Stimulated activated CD4-positive, alpha-beta T cell treated with anti-CD3 and anti-CD28 coated beads, Interleukin-15, amount 100 ng/mL, for 1 hour (primary cell): ENCODE measurements around the gene DEFB119.
"Not testable (repeated sequence)": the region's sequence is repeated elsewhere in the genome, so short reads cannot be mapped to it uniquely, and the experiment has no call there.

Experiments
- DNase-seq, 2 donors: peaks; one replicate each; pipeline ENCODE4 v3.0.0-alpha.2; 2020; ENCODE audit warnings: low read depth in 1 of 2, low spot score in 1 of 2

The DEFB119 gene

GRCh38 chr20:31390490-31390889 is at the start of gene DEFB119:
TSS of gene DEFB119 (minus strand) at chr20:31390590. CDS start at chr20:31390483, 107 bp downstream.
- no peak for DNase-seq

- DNase-seq = no peak
These were observed 40.3 kb upstream of the DEFB119 start for GRCh38 chr20:31430568-31431115.

GRCh38 chr20:31427576-31427975 is 37.2 kb upstream of the DEFB119 start:
- DNase-seq = not testable (repeated sequence)

GRCh38 chr20:31426891-31427551 is 36.6 kb upstream of the DEFB119 start:
- not testable (repeated sequence) for DNase-seq

- no peak for DNase-seq
These were observed 35.4 kb upstream of the DEFB119 start for GRCh38 chr20:31425797-31426196.

GRCh38 chr20:31418307-31418706 is 27.9 kb upstream of the DEFB119 start:
- no peak for DNase-seq

- no peak for DNase-seq
These were observed 25.3 kb upstream of the DEFB119 start for GRCh38 chr20:31415653-31416052.

GRCh38 chr20:31414381-31414780 is 24.0 kb upstream of the DEFB119 start:
- DNase-seq = no peak

GRCh38 chr20:31410011-31410410 is 19.6 kb upstream of the DEFB119 start:
- no peak for DNase-seq

- no peak for DNase-seq
These were observed 15.7 kb upstream of the DEFB119 start, which contains the start of gene DEFB121 for GRCh38 chr20:31406115-31406514. TSS of gene DEFB121 (minus strand) at chr20:31406215. CDS start at chr20:31406152, 63 bp downstream.

- DNase-seq = no peak
These were observed 13.5 kb upstream of the DEFB119 start for GRCh38 chr20:31403886-31404285.

- no peak for DNase-seq
These were observed 4.5 kb upstream of the DEFB119 start for GRCh38 chr20:31394900-31395299.

- DNase-seq = no peak
These were observed 2.4 kb upstream of the DEFB119 start for GRCh38 chr20:31392836-31393235.

GRCh38 chr20:31374346-31374745 is 16.0 kb downstream of the DEFB119 start:
- no peak for DNase-seq

- DNase-seq = no peak
These were observed 22.1 kb downstream of the DEFB119 start, which contains the start of gene DEFB118 for GRCh38 chr20:31368301-31368700. TSS of gene DEFB118 (plus strand) at chr20:31368601. CDS start at chr20:31368651, 50 bp downstream.

- DNase-seq = not testable (repeated sequence)
These were observed 26.1 kb downstream of the DEFB119 start for GRCh38 chr20:31364272-31364671.

GRCh38 chr20:31363295-31363694 is 27.1 kb downstream of the DEFB119 start:
- DNase-seq = no peak

- no peak for DNase-seq
These were observed 34.4 kb downstream of the DEFB119 start for GRCh38 chr20:31355981-31356380.

GRCh38 chr20:31341470-31341869 is 48.9 kb downstream of the DEFB119 start:
- DNase-seq = no peak

GRCh38 chr20:31330893-31331292 is 59.5 kb downstream of the DEFB119 start:
- no peak for DNase-seq
